Nephron (organoid): ENCODE results near the gene FRS3.

Experiments used
- H3K27ac Mint-ChIP-seq, 3 experiments: 2 replicates each; pipeline ENCODE4 v1.8.0; 2020; ENCODE audit warnings: mixed read lengths in 3 of 3, mild to moderate bottlenecking in 2 of 3, moderate library complexity in 1 of 3
- H3K27me3 Mint-ChIP-seq: 2 replicates; pipeline ENCODE4 v1.8.0; 2021; ENCODE audit warnings: low read depth, mild to moderate bottlenecking, moderate library complexity, mixed read lengths
- H3K36me3 Mint-ChIP-seq: 2 replicates; pipeline ENCODE4 v1.8.0; 2020; ENCODE audit warnings: low read depth, mixed read lengths
- H3K4me1 Mint-ChIP-seq: 2 replicates; pipeline ENCODE4 v1.8.0; 2020; ENCODE audit warnings: mixed read lengths
- H3K4me3 Mint-ChIP-seq, 3 experiments: 2 replicates each; pipeline ENCODE4 v1.8.0; 2020; ENCODE audit warnings: mild to moderate bottlenecking in 3 of 3, mixed read lengths in 3 of 3, moderate library complexity in 2 of 3
- H3K9me3 Mint-ChIP-seq: 2 replicates; pipeline ENCODE4 v1.8.0; 2020; ENCODE audit warnings: mixed read lengths
- TF ChIP-seq, protein P1 (sequence below), 3 experiments: fragments of 200-600 bp; sonication (generic); IDR thresholded peaks; one replicate each; pipeline ENCODE4 v1.5.0; 2021; ENCODE audit warnings: antibody characterized with exemption in 3 of 3; ENCODE audit not compliant: unreplicated experiment in 3 of 3

Gene FRS3

DNA sequence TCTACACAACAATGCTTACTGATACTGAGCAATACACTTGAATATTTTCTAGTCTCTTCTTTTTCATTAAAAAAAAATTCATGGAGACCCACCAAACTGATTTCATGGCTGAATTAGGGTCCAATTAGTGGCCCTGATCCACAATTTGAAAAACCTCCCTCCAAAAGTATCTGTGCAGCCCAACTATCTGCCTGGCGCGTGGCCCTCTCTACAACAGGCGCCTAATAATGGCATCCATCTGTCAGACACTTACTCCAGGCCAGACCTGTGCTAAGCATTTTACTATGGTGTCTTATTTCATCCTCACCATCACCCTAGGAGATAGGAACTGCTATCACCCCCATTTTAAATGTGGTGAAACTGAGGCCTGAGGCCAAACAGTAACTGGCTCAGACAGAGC, 58.3 kb downstream of the FRS3 start:
- Mint-ChIP-seq H3K4me3 (no peak overlapping the region), H3K27me3 (peaks cover 7% of the 10 kb centered on the region), H3K9me3 (no peaks in the 10 kb centered on the region), H3K36me3 (no peaks in the 10 kb centered on the region), H3K27ac (peak overlapping the region in 1 of 3 experiments; percentile 22), H3K4me1 (peaks cover 19% of the 10 kb centered on the region)
- TF ChIP-seq, protein P1, sequence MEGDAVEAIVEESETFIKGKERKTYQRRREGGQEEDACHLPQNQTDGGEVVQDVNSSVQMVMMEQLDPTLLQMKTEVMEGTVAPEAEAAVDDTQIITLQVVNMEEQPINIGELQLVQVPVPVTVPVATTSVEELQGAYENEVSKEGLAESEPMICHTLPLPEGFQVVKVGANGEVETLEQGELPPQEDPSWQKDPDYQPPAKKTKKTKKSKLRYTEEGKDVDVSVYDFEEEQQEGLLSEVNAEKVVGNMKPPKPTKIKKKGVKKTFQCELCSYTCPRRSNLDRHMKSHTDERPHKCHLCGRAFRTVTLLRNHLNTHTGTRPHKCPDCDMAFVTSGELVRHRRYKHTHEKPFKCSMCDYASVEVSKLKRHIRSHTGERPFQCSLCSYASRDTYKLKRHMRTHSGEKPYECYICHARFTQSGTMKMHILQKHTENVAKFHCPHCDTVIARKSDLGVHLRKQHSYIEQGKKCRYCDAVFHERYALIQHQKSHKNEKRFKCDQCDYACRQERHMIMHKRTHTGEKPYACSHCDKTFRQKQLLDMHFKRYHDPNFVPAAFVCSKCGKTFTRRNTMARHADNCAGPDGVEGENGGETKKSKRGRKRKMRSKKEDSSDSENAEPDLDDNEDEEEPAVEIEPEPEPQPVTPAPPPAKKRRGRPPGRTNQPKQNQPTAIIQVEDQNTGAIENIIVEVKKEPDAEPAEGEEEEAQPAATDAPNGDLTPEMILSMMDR (IDR thresholded peaks at IDR 0.05; ENCODE audit: unreplicated experiment in 3 of 3): no peak

DNA sequence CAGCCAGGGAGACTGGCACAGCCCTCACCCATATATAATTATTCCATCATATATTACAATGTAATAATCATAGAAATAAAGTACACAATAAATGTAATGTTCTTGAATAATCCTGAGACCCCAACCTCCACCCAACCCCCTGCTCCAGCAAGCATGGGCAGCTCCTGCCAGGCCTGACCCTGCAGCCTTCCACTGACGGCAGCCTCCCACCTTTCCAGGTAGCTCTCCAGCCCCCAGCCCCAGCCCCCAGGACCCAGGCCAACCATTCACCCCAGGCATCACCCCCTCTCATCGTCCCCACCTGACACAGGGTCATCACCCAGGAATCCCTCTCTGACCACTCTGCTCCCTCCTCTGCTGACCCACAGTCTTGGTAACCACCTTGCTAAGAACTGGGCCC, 58.9 kb downstream of the FRS3 start:
- peaks cover 7% of the 10 kb centered on the region for H3K27me3 Mint-ChIP-seq
- no peak overlapping the region for H3K4me3 Mint-ChIP-seq
- H3K27ac Mint-ChIP-seq: no peak overlapping the region
- no peaks in the 10 kb centered on the region for H3K36me3 Mint-ChIP-seq
- peaks cover 24% of the 10 kb centered on the region for H3K4me1 Mint-ChIP-seq
- H3K9me3 Mint-ChIP-seq: no peaks in the 10 kb centered on the region
- TF ChIP-seq, protein P1 (IDR thresholded peaks at IDR 0.05; ENCODE audit: unreplicated experiment in 3 of 3): no peak

DNA sequence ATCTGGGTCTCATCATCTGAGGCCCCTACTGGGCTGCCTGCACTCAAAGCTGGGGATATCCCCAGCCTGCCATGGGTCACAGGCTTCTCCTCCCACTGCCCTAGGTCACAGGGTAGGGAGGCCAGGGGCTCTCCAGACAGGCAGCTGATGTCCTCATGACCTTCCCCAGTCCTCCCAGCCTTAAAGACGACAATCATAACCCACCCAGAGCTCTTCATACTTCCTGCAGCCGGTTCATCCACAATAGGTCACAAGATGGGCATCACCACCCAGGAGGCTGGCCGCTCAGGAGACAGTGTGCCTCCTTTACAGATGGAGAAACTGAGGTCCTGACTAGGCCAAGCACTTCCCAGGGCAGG, 59.5 kb downstream of the FRS3 start:
- H3K4me3 Mint-ChIP-seq: no peak overlapping the region
- H3K27me3 Mint-ChIP-seq: peaks cover 7% of the 10 kb centered on the region
- TF ChIP-seq, protein P1 (IDR thresholded peaks at IDR 0.05; ENCODE audit: unreplicated experiment in 3 of 3): no peak
- H3K36me3 Mint-ChIP-seq: no peaks in the 10 kb centered on the region
- no peaks in the 10 kb centered on the region for H3K9me3 Mint-ChIP-seq
- H3K4me1 Mint-ChIP-seq: peaks cover 26% of the 10 kb centered on the region
- H3K27ac Mint-ChIP-seq: no peak overlapping the region
